Hepatocyte (in vitro differentiated cells): ENCODE data around the gene CARD18. TPM values are rescaled to one million over a fixed set of nuclear protein-coding genes. Genes with fewer than 3 reads are reported as not detected.
"Not testable (repeated sequence)": the region's sequence is repeated elsewhere in the genome, so short reads cannot be mapped to it uniquely, and the experiment has no call there.

Source experiments
- DNase-seq: peaks from one replicate; pipeline ENCODE4 v3.0.0-alpha.2; 2016; ENCODE audit warnings: low spot score
- H2AFZ ChIP-seq: fragments of 200-600 bp; sonication (generic); 2 replicates; pipeline ENCODE4 v1.6.0; 2016; ENCODE audit warnings: antibody characterized with exemption, mild to moderate bottlenecking
- H3K27ac ChIP-seq: fragments of 200-600 bp; sonication (generic); 2 replicates; pipeline ENCODE4 v1.5.1; 2016; ENCODE audit warnings: mild to moderate bottlenecking
- H3K27me3 ChIP-seq: fragments of 200-600 bp; sonication (generic); 2 replicates; pipeline ENCODE4 v1.6.1; 2016
- H3K36me3 ChIP-seq: fragments of 200-600 bp; sonication (generic); replicated peaks from 2 replicates; pipeline ENCODE4 v1.5.1; 2016; ENCODE audit warnings: low read depth; ENCODE audit not compliant: insufficient read depth
- H3K4me1 ChIP-seq: fragments of 200-600 bp; sonication (generic); 2 replicates; pipeline ENCODE4 v1.5.1; 2016; ENCODE audit warnings: mild to moderate bottlenecking, moderate library complexity; ENCODE audit not compliant: insufficient read depth
- H3K4me2 ChIP-seq: fragments of 200-600 bp; sonication (generic); 2 replicates; pipeline ENCODE4 v1.6.0; 2016
- H3K4me3 ChIP-seq: fragments of 200-600 bp; sonication (generic); 2 replicates; pipeline ENCODE4 v1.5.1; 2016; ENCODE audit warnings: mild to moderate bottlenecking
- H3K79me2 ChIP-seq: fragments of 200-600 bp; sonication (generic); 2 replicates; pipeline ENCODE4 v1.6.0; 2017; ENCODE audit warnings: mild to moderate bottlenecking
- H3K9me2 ChIP-seq: fragments of 200-600 bp; sonication (generic); replicated peaks from 2 replicates; pipeline ENCODE4 v1.6.0; 2017; ENCODE audit warnings: mild to moderate bottlenecking; ENCODE audit not compliant: insufficient read depth
- H3K9me3 ChIP-seq: fragments of 200-600 bp; sonication (generic); 2 replicates; pipeline ENCODE4 v1.5.1; 2016; ENCODE audit warnings: low read depth, mild to moderate bottlenecking
- H4K20me1 ChIP-seq: fragments of 200-600 bp; sonication (generic); 2 replicates; pipeline ENCODE4 v1.6.0; 2016; ENCODE audit warnings: mild to moderate bottlenecking; ENCODE audit not compliant: insufficient read depth, poor library complexity, severe bottlenecking
- CTCF ChIP-seq: fragments of 200-600 bp; sonication (generic); IDR thresholded peaks from 2 replicates; pipeline ENCODE4 v1.5.1; 2016; ENCODE audit warnings: antibody characterized with exemption, mild to moderate bottlenecking; ENCODE audit not compliant: poor library complexity
- EZH2 ChIP-seq: fragments of 200-600 bp; sonication (generic); IDR thresholded peaks from 2 replicates; pipeline ENCODE4 v1.6.1; 2016; ENCODE audit warnings: antibody characterized with exemption, mild to moderate bottlenecking, borderline replicate concordance
- EZH2phosphoT487 ChIP-seq: fragments of 200-600 bp; sonication (generic); IDR thresholded peaks from one replicate; pipeline ENCODE4 v1.6.1; 2018; ENCODE audit warnings: antibody characterized with exemption, mild to moderate bottlenecking, low read depth, moderate library complexity; ENCODE audit not compliant: unreplicated experiment, severe bottlenecking
- WGBS: methylation state at CpG from one replicate; pipeline ENCODE4 v1.1.6; 2016; ENCODE audit warnings: low lambda C conversion rate; ENCODE audit errors: missing lambda C conversion rate; 5-methylcytosine and 5-hydroxymethylcytosine counted together
- polyA plus RNA-seq: library from polyadenylated mRNA; unstranded; fragments of >200 nt; fragmentation: Nextera tagmentation; extraction: Ambion mirVana; gene quantifications from 2 replicates; pipeline ENCODE4 v1.2.1, GENCODE V29; 2016
- total RNA-seq: library from RNA; depleted of rRNA; stranded (reverse); fragments of >200 nt; gene quantifications from 2 replicates; pipeline ENCODE4 v1.2.3, GENCODE V29; 2014

The CARD18 gene
- total and polyA plus RNA-seq, 2 experiments from 2014 or later = not detected

GRCh38 chr11:105100981-105101630, 38.5 kb downstream of the CARD18 start:
- Histone ChIP-seq H3K9me2 (no peaks in the 10 kb centered on the region), H3K4me2 (no peak overlapping the region), H3K27ac (no peak overlapping the region), H3K4me1 (no peaks in the 10 kb centered on the region), H3K9me3 (no peaks in the 10 kb centered on the region), H3K27me3 (no peaks in the 10 kb centered on the region), H3K4me3 (no peak overlapping the region), H4K20me1 (no peaks in the 10 kb centered on the region), H3K36me3 (no peaks in the 10 kb centered on the region), H3K79me2 (no peaks in the 10 kb centered on the region), H2AFZ (no peak overlapping the region)
- 81% methylated on average over 2 of the region's 2 CpGs for WGBS
- DNase-seq = no peak
- TF ChIP-seq CTCF = no peak

GRCh38 chr11:105100206-105100605, 39.4 kb downstream of the CARD18 start:
- Histone ChIP-seq H3K4me3 (no peak overlapping the region), H3K9me2 (no peaks in the 10 kb centered on the region), H3K79me2 (no peaks in the 10 kb centered on the region), H3K27ac (no peak overlapping the region), H3K4me1 (no peaks in the 10 kb centered on the region), H3K36me3 (no peaks in the 10 kb centered on the region), H3K9me3 (no peaks in the 10 kb centered on the region), H3K4me2 (no peak overlapping the region), H3K27me3 (no peaks in the 10 kb centered on the region), H4K20me1 (no peaks in the 10 kb centered on the region), H2AFZ (no peak overlapping the region)
- WGBS = 83% methylated on average over 7 of the region's 7 CpGs
- TF ChIP-seq EZH2phosphoT487 = no peak
- no peak for TF ChIP-seq CTCF
- TF ChIP-seq EZH2 = no peak
- DNase-seq = no peak

GRCh38 chr11:105099594-105099993, 40.0 kb downstream of the CARD18 start:
- not testable (repeated sequence) for H3K4me1 ChIP-seq, H2AFZ ChIP-seq, DNase-seq, H3K27me3 ChIP-seq, H3K36me3 ChIP-seq, H4K20me1 ChIP-seq, H3K27ac ChIP-seq, H3K4me3 ChIP-seq, H3K9me3 ChIP-seq, H3K79me2 ChIP-seq, H3K9me2 ChIP-seq, H3K4me2 ChIP-seq
- WGBS = 90% methylated on average over 1 of the region's 2 CpGs

GRCh38 chr11:105092256-105093239, 47.0 kb downstream of the CARD18 start:
- Histone ChIP-seq H3K9me2 (no peaks in the 10 kb centered on the region), H3K79me2 (no peaks in the 10 kb centered on the region), H3K36me3 (no peaks in the 10 kb centered on the region), H3K4me3 (no peak overlapping the region), H3K9me3 (no peaks in the 10 kb centered on the region), H3K4me2 (no peak overlapping the region), H3K4me1 (no peaks in the 10 kb centered on the region), H3K27me3 (no peaks in the 10 kb centered on the region), H3K27ac (no peak overlapping the region), H4K20me1 (no peaks in the 10 kb centered on the region), H2AFZ (no peak overlapping the region)
- no peak for DNase-seq
- no peak for TF ChIP-seq CTCF
- 52% methylated on average over 9 of the region's 9 CpGs for WGBS
